Body of pancreas (tissue), 4 donors: ENCODE results near the gene GDF2. TPM values are rescaled to one million over a fixed set of nuclear protein-coding genes. Genes with fewer than 3 reads are reported as not detected.

ENCODE experiments used
- ATAC-seq: fragments of 150-250 bp; one replicate; pipeline ENCODE4 v1.9.1; 2016
- DNase-seq, 4 donors: peaks; one replicate each; pipeline ENCODE4 v3.0.0-alpha.2; 2019
- H3K27ac ChIP-seq, 4 donors: fragments of 200-600 bp; sonication (generic); 1 replicate in 3 of 4; 2 replicates in 1 of 4; pipeline versions ENCODE4 v1.5.1 to v1.6.1; 2016 to 2019; ENCODE audit warnings: mild to moderate bottlenecking in 1 of 4, mixed read lengths in 1 of 4, moderate library complexity in 1 of 4
- H3K27me3 ChIP-seq, 2 donors: fragments of 200-600 bp; sonication (generic); one replicate each; pipeline ENCODE4 v1.6.0; 2016; ENCODE audit warnings: mild to moderate bottlenecking in 1 of 2
- H3K36me3 ChIP-seq, 2 donors: fragments of 200-600 bp; sonication (generic); replicated peaks in 1 of 2; 2 replicates each; pipeline ENCODE4 v1.5.1; 2016; ENCODE audit warnings: low read depth in 2 of 2; ENCODE audit not compliant: insufficient read depth in 1 of 2
- H3K4me1 ChIP-seq: fragments of 200-600 bp; sonication (generic); one replicate; pipeline ENCODE4 v1.6.0; 2016
- H3K4me3 ChIP-seq, 2 donors: fragments of 200-600 bp; sonication (generic); 1 replicate in 1 of 2; 2 replicates in 1 of 2; pipeline ENCODE4 v1.5.1; 2016 to 2019
- H3K9me3 ChIP-seq, 3 donors: fragments of 200-600 bp; sonication (generic); 1 replicate in 2 of 3; 2 replicates in 1 of 3; pipeline ENCODE4 v1.5.1; 2016
- CTCF ChIP-seq, 7 experiments: fragments of 450-650 bp in 4 of 7; fragments of 200-600 bp in 3 of 7; sonication (generic) in 3 of 7; IDR thresholded peaks; one replicate each; pipeline ENCODE4 v1.5.1; 2016 to 2019; ENCODE audit warnings: antibody characterized with exemption in 7 of 7
- POLR2A ChIP-seq, 3 donors: fragments of 450-650 bp; IDR thresholded peaks; one replicate each; pipeline ENCODE4 v1.6.1; 2016; ENCODE audit warnings: antibody characterized with exemption in 3 of 3, mild to moderate bottlenecking in 2 of 3
- WGBS, 2 donors: methylation state at CpG; one replicate each; pipeline ENCODE4 v1.1.5; 2017; 5-methylcytosine and 5-hydroxymethylcytosine counted together
- intact Hi-C: fragments of 100-400 bp; cut with DNase I; formaldehyde crosslinking; loops from one replicate; pipeline ENCODE4 v1.15.1; 2023
- total RNA-seq, 2 donors: library from RNA; depleted of rRNA; stranded (reverse); fragments of >200 nt; gene quantifications; one replicate each; pipeline ENCODE4 v1.1.0, GENCODE V29; 2016

The GDF2 gene
- total RNA-seq, 2 donors from 2014 or later, result not detected

- Histone ChIP-seq H3K9me3 (no peaks in the 10 kb centered on the region), H3K36me3 (no peaks in the 10 kb centered on the region), H3K27ac (no peak overlapping the region), H3K4me3 (no peak overlapping the region), H3K27me3 (no peaks in the 10 kb centered on the region), H3K4me1 (peaks cover 9% of the 10 kb centered on the region)
- intact Hi-C loops, result no loop called here
- no peak for ATAC-seq
- TF ChIP-seq POLR2A (IDR thresholded peaks at IDR 0.05), result no peak
- TF ChIP-seq CTCF (IDR thresholded peaks at IDR 0.05), result no peak
- WGBS, 2 donors, result 69 to 76% methylated on average over 6 to 8 of the region's 8 CpGs
- no peak for DNase-seq
Measured at GRCh38 chr10:47366731-47367460, 44.6 kb downstream of the GDF2 start.

GRCh38 chr10:47367646-47368045, 45.4 kb downstream of the GDF2 start:
- intact Hi-C loops, result no loop called here
- DNase-seq (no peak), ATAC-seq (no peak)
- no peak overlapping the region for H3K4me3 ChIP-seq
- 90 to 92% methylated on average over 6 to 11 of the region's 11 CpGs for WGBS, 2 donors
- no peaks in the 10 kb centered on the region for H3K27me3 ChIP-seq
- no peaks in the 10 kb centered on the region for H3K36me3 ChIP-seq
- H3K4me1 ChIP-seq, result peaks cover 9% of the 10 kb centered on the region
- no peaks in the 10 kb centered on the region for H3K9me3 ChIP-seq
- TF ChIP-seq POLR2A (IDR thresholded peaks at IDR 0.05) (no peak), CTCF (IDR thresholded peaks at IDR 0.05) (no peak)
- H3K27ac ChIP-seq, result no peak overlapping the region

- H3K27me3 ChIP-seq, result no peaks in the 10 kb centered on the region
- TF ChIP-seq CTCF (IDR thresholded peaks at IDR 0.05) (no peak), POLR2A (IDR thresholded peaks at IDR 0.05) (no peak)
- 92 to 95% methylated on average over 7 to 22 of the region's 24 CpGs for WGBS, 2 donors
- ATAC-seq, result no peak
- intact Hi-C loops, result no loop called here
- no peak for DNase-seq
- no peaks in the 10 kb centered on the region for H3K9me3 ChIP-seq
- no peak overlapping the region for H3K4me3 ChIP-seq
- H3K27ac ChIP-seq, result no peak overlapping the region
- H3K36me3 ChIP-seq, result no peaks in the 10 kb centered on the region
- peaks cover 9% of the 10 kb centered on the region for H3K4me1 ChIP-seq
Measured at GRCh38 chr10:47368431-47369180, 46.4 kb downstream of the GDF2 start.

GRCh38 chr10:47369251-47369894, 47.1 kb downstream of the GDF2 start:
- intact Hi-C loops, result no loop called here
- Histone ChIP-seq H3K9me3 (no peaks in the 10 kb centered on the region), H3K4me3 (no peak overlapping the region), H3K27ac (no peak overlapping the region), H3K36me3 (no peaks in the 10 kb centered on the region), H3K4me1 (peaks cover 9% of the 10 kb centered on the region), H3K27me3 (no peaks in the 10 kb centered on the region)
- no peak for DNase-seq
- no peak for TF ChIP-seq POLR2A (IDR thresholded peaks at IDR 0.05)
- TF ChIP-seq CTCF (IDR thresholded peaks at IDR 0.05), result no peak
- ATAC-seq, result no peak
- 66 to 83% methylated on average over 9 of the region's 9 CpGs for WGBS, 2 donors
